ENCODE measurements around the gene SFXN5. TPM values are rescaled to one million over a fixed set of nuclear protein-coding genes. Genes with fewer than 3 reads are reported as not detected.

The SFXN5 gene
- total RNA-seq, 1 donor from 2014 or later = 14.9 TPM

DNA sequence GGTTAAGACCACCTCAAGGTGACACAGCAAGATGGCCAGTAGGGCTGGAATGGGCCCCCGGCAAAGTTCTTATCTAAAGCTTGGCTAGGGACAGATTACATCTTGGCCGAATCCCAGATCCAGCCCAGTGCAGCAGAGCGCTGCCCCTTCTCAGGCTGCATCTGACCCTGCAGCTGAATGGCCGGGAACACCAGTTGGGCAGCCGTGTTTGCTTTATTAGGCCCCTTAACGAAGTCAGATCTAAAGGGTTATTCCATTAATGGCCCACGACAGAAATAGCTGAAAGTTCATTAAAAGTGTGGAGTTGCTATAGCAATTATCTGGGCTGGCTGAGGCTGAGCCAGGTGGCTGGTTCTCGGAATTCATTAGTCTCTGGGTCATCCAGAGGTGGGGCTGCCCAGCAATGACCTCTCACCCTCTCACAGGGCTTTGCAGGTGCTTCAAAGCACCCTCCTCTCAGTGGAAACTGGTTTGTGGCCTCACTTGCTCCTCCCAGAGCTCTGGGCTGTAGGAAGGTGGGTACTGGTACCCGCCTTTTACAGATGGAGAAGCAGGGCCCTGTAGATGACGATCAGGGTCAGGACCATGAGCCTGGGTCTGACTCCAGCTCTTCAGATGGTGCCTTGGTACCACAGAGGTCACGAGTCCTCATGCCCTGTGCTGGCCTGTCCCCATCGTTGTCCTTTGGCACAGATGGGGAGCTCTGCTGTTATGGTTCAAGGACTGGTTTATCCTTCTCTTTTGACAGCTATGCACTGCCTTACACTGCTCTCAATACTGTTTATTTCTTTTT, 85.4 kb downstream of the SFXN5 start:
- no peak overlapping the region for H3K27ac Mint-ChIP-seq (ENCODE audit: unreplicated experiment)
- Histone ChIP-seq H2AFZ (ENCODE audit: low read depth, low read length) (no peak overlapping the region), H3K4me3 (ENCODE audit: insufficient read depth, low read depth, low read length) (no peak overlapping the region), H3K36me3 (ENCODE audit: insufficient read depth, low read length) (no peaks in the 10 kb centered on the region), H4K20me1 (ENCODE audit: insufficient read depth, low read length) (peaks cover 6% of the 10 kb centered on the region), H3K4me1 (ENCODE audit: insufficient read depth, low read length) (peaks cover under 1% of the 10 kb centered on the region), H3K27ac (ENCODE audit: low read depth, low read length) (no peak overlapping the region), H3K27me3 (ENCODE audit: insufficient read depth, low read length) (no peaks in the 10 kb centered on the region), H3K4me2 (ENCODE audit: low read length) (no peak overlapping the region), H3K9ac (ENCODE audit: low read length) (no peak overlapping the region), H3K9me3 (ENCODE audit: insufficient read depth, low read depth, low read length) (no peaks in the 10 kb centered on the region), H3K79me2 (ENCODE audit: insufficient read depth, low read length) (no peaks in the 10 kb centered on the region)
- DNase-seq (ENCODE audit: low read depth) (no peak), FAIRE-seq (no peak)
- no peak for TF ChIP-seq EZH2 (IDR thresholded peaks at IDR 0.05; ENCODE audit: insufficient read depth, low read length)
- TF ChIP-seq, protein P1, sequence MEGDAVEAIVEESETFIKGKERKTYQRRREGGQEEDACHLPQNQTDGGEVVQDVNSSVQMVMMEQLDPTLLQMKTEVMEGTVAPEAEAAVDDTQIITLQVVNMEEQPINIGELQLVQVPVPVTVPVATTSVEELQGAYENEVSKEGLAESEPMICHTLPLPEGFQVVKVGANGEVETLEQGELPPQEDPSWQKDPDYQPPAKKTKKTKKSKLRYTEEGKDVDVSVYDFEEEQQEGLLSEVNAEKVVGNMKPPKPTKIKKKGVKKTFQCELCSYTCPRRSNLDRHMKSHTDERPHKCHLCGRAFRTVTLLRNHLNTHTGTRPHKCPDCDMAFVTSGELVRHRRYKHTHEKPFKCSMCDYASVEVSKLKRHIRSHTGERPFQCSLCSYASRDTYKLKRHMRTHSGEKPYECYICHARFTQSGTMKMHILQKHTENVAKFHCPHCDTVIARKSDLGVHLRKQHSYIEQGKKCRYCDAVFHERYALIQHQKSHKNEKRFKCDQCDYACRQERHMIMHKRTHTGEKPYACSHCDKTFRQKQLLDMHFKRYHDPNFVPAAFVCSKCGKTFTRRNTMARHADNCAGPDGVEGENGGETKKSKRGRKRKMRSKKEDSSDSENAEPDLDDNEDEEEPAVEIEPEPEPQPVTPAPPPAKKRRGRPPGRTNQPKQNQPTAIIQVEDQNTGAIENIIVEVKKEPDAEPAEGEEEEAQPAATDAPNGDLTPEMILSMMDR (IDR thresholded peaks at IDR 0.05; ENCODE audit: insufficient read depth, low read depth, low read length) = no peak
- no peak overlapping the region for H3K4me3 Mint-ChIP-seq (ENCODE audit: unreplicated experiment)
- H3K27me3 Mint-ChIP-seq (ENCODE audit: low read depth, unreplicated experiment) = no peaks in the 10 kb centered on the region
- peaks cover 24% of the 10 kb centered on the region for H3K36me3 Mint-ChIP-seq (ENCODE audit: low read depth, unreplicated experiment)
- H3K9me3 Mint-ChIP-seq (ENCODE audit: unreplicated experiment) = peaks cover 1% of the 10 kb centered on the region
- peaks cover 12% of the 10 kb centered on the region for H3K4me1 Mint-ChIP-seq (ENCODE audit: low read depth, unreplicated experiment)

DNA sequence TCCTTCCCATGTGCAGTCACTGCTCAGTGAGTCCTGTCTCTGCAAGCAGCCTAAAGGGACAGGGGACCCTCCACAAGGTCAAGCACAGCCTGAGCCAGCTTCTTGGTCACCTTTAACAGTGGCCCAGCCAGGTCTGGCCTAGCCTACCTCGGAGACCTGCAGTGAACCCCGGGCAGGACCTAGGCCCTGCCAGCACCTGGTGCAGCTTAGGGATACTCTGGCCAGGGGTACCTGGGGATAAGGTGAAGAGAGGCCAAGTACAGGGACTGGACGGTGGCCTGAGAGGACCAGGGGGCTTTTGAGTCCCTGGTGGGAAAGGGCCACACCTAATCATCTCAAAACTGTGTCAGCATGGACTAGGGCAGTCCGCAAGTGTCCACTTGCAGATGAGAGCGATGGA, 86.4 kb downstream of the SFXN5 start:
- no peak for FAIRE-seq
- Histone ChIP-seq H3K4me2 (ENCODE audit: low read length) (no peak overlapping the region), H3K4me1 (ENCODE audit: insufficient read depth, low read length) (peaks cover 7% of the 10 kb centered on the region), H3K9me3 (ENCODE audit: insufficient read depth, low read depth, low read length) (no peaks in the 10 kb centered on the region), H3K27ac (ENCODE audit: low read depth, low read length) (no peak overlapping the region), H3K9ac (ENCODE audit: low read length) (no peak overlapping the region), H3K36me3 (ENCODE audit: insufficient read depth, low read length) (no peaks in the 10 kb centered on the region), H4K20me1 (ENCODE audit: insufficient read depth, low read length) (peaks cover 8% of the 10 kb centered on the region), H2AFZ (ENCODE audit: low read depth, low read length) (no peak overlapping the region), H3K27me3 (ENCODE audit: insufficient read depth, low read length) (no peaks in the 10 kb centered on the region), H3K4me3 (ENCODE audit: insufficient read depth, low read depth, low read length) (no peak overlapping the region), H3K79me2 (ENCODE audit: insufficient read depth, low read length) (no peaks in the 10 kb centered on the region)
- peaks cover 1% of the 10 kb centered on the region for H3K9me3 Mint-ChIP-seq (ENCODE audit: unreplicated experiment)
- no peaks in the 10 kb centered on the region for H3K27me3 Mint-ChIP-seq (ENCODE audit: low read depth, unreplicated experiment)
- TF ChIP-seq, protein P1 (IDR thresholded peaks at IDR 0.05; ENCODE audit: insufficient read depth, low read depth, low read length) = no peak
- no peak for TF ChIP-seq EZH2 (IDR thresholded peaks at IDR 0.05; ENCODE audit: insufficient read depth, low read length)
- peaks cover 24% of the 10 kb centered on the region for H3K36me3 Mint-ChIP-seq (ENCODE audit: low read depth, unreplicated experiment)
- DNase-seq (ENCODE audit: low read depth) = no peak
- H3K4me3 Mint-ChIP-seq (ENCODE audit: unreplicated experiment) = no peak overlapping the region
- no peak overlapping the region for H3K27ac Mint-ChIP-seq (ENCODE audit: unreplicated experiment)
- peaks cover 22% of the 10 kb centered on the region for H3K4me1 Mint-ChIP-seq (ENCODE audit: low read depth, unreplicated experiment)

DNA sequence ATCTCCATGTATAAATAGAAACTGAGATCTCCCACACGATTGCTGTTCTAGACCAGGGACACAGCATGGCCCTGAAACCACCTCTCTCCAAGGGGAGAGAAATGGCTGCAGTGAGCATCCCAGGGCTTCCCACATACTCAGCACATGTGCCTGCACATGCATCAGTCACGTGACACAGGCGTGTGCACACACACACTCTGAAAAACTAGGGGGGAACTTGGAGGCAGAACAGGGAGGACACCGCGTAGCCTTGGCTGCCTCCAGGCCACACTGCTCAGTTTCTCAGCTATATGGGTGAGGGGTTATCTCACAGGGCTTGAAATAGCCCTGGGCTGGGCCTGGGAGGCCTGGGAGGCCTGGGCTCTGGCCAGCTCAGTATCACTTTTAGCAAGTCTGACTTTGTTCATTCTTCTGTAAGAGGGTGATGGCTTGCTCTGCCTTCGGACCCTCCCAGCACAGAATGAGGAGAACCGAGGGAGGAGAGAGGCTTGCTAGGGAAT, 87.3 kb downstream of the SFXN5 start:
- no peaks in the 10 kb centered on the region for H3K36me3 ChIP-seq (ENCODE audit: insufficient read depth, low read length)
- peaks cover 7% of the 10 kb centered on the region for H3K4me1 ChIP-seq (ENCODE audit: insufficient read depth, low read length)
- DNase-seq (ENCODE audit: low read depth) (no peak), FAIRE-seq (no peak)
- no peak overlapping the region for H2AFZ ChIP-seq (ENCODE audit: low read depth, low read length)
- no peak overlapping the region for H3K9ac ChIP-seq (ENCODE audit: low read length)
- H4K20me1 ChIP-seq (ENCODE audit: insufficient read depth, low read length) = peaks cover 11% of the 10 kb centered on the region
- peaks cover 20% of the 10 kb centered on the region for H3K4me1 Mint-ChIP-seq (ENCODE audit: low read depth, unreplicated experiment)
- TF ChIP-seq EZH2 (IDR thresholded peaks at IDR 0.05; ENCODE audit: insufficient read depth, low read length) = no peak
- TF ChIP-seq, protein P1 (IDR thresholded peaks at IDR 0.05; ENCODE audit: insufficient read depth, low read depth, low read length) = no peak
- H3K4me3 Mint-ChIP-seq (ENCODE audit: unreplicated experiment) = no peak overlapping the region
- peaks cover 1% of the 10 kb centered on the region for H3K9me3 Mint-ChIP-seq (ENCODE audit: unreplicated experiment)
- peaks cover 20% of the 10 kb centered on the region for H3K36me3 Mint-ChIP-seq (ENCODE audit: low read depth, unreplicated experiment)
- no peak overlapping the region for H3K4me2 ChIP-seq (ENCODE audit: low read length)
- H3K4me3 ChIP-seq (ENCODE audit: insufficient read depth, low read depth, low read length) = no peak overlapping the region
- no peaks in the 10 kb centered on the region for H3K79me2 ChIP-seq (ENCODE audit: insufficient read depth, low read length)
- H3K9me3 ChIP-seq (ENCODE audit: insufficient read depth, low read depth, low read length) = no peaks in the 10 kb centered on the region
- H3K27me3 Mint-ChIP-seq (ENCODE audit: low read depth, unreplicated experiment) = no peaks in the 10 kb centered on the region
- no peak overlapping the region for H3K27ac ChIP-seq (ENCODE audit: low read depth, low read length)
- no peak overlapping the region for H3K27ac Mint-ChIP-seq (ENCODE audit: unreplicated experiment)
- H3K27me3 ChIP-seq (ENCODE audit: insufficient read depth, low read length) = no peaks in the 10 kb centered on the region
